K562 (cell line): ENCODE measurements around the gene HSD11B1. TPM values are rescaled to one million over a fixed set of nuclear protein-coding genes. Genes with fewer than 3 reads are reported as not detected.

Experiments used
- BCLAF1 ChIP-seq, 2 experiments: fragments of 450-650 bp in 1 of 2; IDR thresholded peaks; 2 replicates each; pipeline ENCODE4 v1.6.1; 2011 to 2017; ENCODE audit warnings: low read depth in 2 of 2, antibody characterized with exemption in 1 of 2, borderline replicate concordance in 1 of 2, low read length in 1 of 2, mild to moderate bottlenecking in 1 of 2, mixed read lengths in 1 of 2; ENCODE audit not compliant: control insufficient read depth in 1 of 2
- COPS2 ChIP-seq: fragments of 450-650 bp; conservative IDR thresholded peaks from 2 replicates; pipeline ENCODE4 v1.6.1; 2016; ENCODE audit warnings: mild to moderate bottlenecking, moderate library complexity
- MBD2 ChIP-seq: sonication (generic); IDR thresholded peaks from 2 replicates; pipeline ENCODE4 v1.6.1; 2016; ENCODE audit warnings: low read depth, borderline replicate concordance
- ZNF165 ChIP-seq: fragments of 250-450 bp; sonication (Bioruptor Pico); IDR thresholded peaks from 2 replicates; pipeline ENCODE4 v1.4.0; 2020; ENCODE audit warnings: borderline replicate concordance
- polyA plus RNA-seq, 8 experiments: library from polyadenylated mRNA; depleted of rRNA in 4 of 8; stranded (reverse) in 5 of 8; unstranded in 3 of 8; fragments of >200 nt; fragmentation: Nextera tagmentation in 2 of 8; fragmentation: Illumina TruSeq in 1 of 8; extraction: Ambion mirVana in 2 of 8; extraction: Trizol in 1 of 8; gene quantifications; 2 replicates each; pipeline versions ENCODE4 v1.2.1 to v1.2.3, GENCODE V29; 2011 to 2014; ENCODE audit warnings: inconsistent platforms in 1 of 8, missing spikeins in 1 of 8
- total RNA-seq, 7 experiments: library from RNA; depleted of rRNA in 6 of 7; stranded (reverse); fragments of >200 nt in 6 of 7; fragmentation: Illumina TruSeq in 2 of 7; extraction: Trizol in 2 of 7; gene quantifications; 2 replicates each; pipeline versions ENCODE4 v1.2.1 to v1.2.3, GENCODE V29; 2011 to 2021; ENCODE audit warnings: low replicate concordance in 1 of 7
- TF ChIP-seq, protein P1 (sequence below): fragments of 250-450 bp; sonication (Bioruptor Pico); IDR thresholded peaks from 2 replicates; pipeline ENCODE4 v1.5.0; 2021; ENCODE audit warnings: mild to moderate bottlenecking, borderline replicate concordance

HSD11B1 gene
- total and polyA plus RNA-seq, 9 of the 15 experiments (the other 6 are each of a cell fraction or from before 2014, with no cell fraction given) = 0.04 to 0.16 TPM; not detected in 7

GRCh38 chr1:209723756-209724693, 19.4 kb downstream of the HSD11B1 start (continued):
- TF ChIP-seq COPS2 (no peak), BCLAF1 (IDR thresholded peaks at IDR 0.05; ENCODE audit: borderline replicate concordance in 1 of 2, control insufficient read depth in 1 of 2, low read depth in 2 of 2, low read length in 1 of 2) (no peak), MBD2 (no peak), ZNF165 (CRISPR knock-in tag) (no peak)
- TF ChIP-seq, protein P1, sequence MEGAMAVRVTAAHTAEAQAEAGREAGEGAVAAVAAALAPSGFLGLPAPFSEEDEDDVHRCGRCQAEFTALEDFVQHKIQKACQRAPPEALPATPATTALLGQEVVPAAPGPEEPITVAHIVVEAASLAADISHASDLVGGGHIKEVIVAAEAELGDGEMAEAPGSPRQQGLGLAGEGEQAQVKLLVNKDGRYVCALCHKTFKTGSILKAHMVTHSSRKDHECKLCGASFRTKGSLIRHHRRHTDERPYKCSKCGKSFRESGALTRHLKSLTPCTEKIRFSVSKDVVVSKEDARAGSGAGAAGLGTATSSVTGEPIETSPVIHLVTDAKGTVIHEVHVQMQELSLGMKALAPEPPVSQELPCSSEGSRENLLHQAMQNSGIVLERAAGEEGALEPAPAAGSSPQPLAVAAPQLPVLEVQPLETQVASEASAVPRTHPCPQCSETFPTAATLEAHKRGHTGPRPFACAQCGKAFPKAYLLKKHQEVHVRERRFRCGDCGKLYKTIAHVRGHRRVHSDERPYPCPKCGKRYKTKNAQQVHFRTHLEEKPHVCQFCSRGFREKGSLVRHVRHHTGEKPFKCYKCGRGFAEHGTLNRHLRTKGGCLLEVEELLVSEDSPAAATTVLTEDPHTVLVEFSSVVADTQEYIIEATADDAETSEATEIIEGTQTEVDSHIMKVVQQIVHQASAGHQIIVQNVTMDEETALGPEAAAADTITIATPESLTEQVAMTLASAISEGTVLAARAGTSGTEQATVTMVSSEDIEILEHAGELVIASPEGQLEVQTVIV = no peak
- TF ChIP-seq, all 486 proteins: peak for 0
